ENCODE data around the gene PREX1.

PREX1 gene

GRCh38 chr20:48711696-48712464 lies 115.9 kb downstream of the PREX1 start:
- no peak for DNase-seq

GRCh38 chr20:48711044-48711428 lies 116.8 kb downstream of the PREX1 start:
- no peak for DNase-seq

- DNase-seq = no peak
These were observed 117.3 kb downstream of the PREX1 start for GRCh38 chr20:48710341-48711043.

GRCh38 chr20:48709744-48710143 lies 118.1 kb downstream of the PREX1 start:
- DNase-seq = no peak

DNA sequence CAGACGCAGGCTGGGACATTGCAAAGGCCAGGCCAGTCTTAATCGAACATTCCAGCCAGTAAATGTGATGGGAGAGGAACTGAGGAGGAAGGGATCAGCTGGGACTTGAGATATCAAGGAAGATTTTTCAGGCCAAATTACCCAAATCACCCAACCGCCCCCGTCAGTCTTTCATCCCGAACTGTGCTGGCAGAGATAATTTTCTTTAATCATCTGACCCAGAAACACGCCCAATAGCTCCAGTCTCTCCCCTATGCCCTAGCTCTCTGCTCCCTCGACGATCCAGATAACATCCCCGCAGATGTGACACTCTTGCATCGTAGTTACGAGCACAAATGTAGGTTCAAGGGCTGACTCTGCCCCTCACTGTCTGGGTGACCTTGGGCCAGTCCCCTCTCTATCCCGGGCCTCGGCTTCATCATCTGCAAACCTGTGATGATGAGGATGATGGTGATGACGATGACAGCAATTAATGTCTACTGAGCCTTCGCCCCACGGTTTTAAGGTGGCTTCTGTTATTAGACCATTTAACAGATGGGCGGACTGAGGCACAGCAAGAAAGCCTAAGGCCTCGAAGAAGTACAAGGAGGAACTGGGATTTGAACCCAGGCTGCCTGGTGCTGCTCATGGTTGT lies 118.6 kb downstream of the PREX1 start:
- no peak for DNase-seq

DNA sequence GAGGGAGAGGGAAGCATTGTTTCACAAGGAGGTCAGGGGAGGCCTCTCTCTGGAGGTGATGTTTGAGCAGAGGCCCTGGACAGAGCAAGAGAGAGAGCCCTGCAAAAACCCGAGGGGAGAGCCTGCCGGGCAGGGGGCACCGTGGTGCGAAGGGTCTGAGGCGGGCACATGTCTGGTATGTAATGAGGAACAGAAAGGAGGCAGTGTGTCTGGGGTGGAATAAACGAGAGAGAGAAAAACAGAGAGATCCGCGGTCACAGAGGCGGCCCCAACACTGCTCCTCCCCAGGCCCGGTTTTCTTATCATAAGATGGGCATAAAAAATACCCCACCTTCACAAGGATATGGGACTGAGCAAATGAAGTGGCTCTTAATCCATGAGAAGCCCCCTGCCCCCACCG lies 119.2 kb downstream of the PREX1 start:
- DNase-seq = no peak

DNA sequence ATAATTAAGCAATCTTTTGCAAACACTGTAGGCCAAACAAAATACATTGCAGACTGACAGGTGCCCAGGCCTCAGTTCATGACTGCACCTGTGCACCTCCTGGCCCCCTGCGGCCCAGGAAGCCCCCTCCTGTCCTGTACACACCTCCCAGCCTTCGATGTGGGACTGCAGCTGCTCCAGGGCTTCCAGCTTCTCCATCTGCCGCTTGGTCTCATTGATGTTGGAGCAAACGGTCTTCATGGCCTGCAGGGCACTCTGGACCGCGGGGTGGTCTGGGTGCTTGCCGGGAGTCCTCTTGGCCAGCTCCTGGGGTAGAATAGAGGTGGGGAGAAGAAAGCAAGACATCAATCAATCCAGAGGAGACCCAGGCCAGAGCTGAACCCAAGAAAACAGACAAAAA lies 119.7 kb downstream of the PREX1 start:
- DNase-seq = no peak

DNA sequence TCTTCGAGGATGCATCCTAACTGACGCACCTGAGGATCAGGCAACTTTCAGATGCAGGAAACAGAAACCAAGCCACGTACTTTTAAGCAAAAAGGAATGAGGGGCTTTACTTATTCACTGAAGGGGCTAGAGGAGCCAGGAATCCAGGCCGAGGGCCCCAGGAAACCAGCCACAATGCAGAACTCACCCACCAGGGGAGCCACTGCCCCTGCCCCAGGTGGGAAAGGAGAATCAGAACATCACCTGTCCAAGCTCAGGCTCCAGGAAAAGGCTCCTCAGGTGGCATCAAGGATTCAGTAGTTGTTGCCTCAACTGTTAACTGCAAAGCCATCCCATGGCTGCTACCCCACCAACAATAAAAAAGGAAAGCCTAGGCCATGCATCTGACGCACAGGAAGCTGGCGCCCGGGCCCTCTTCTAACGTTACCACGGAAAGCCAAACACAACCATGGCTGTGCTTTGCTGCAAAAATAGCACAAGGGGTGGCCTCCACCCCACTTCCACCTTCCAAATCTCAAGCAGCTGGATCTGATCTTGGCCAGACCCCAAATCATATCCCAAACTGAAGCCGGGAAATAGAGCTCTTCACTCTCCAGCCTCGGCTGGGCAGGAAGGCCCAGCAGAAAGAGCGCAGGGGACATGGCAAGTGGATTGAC lies 121.0 kb downstream of the PREX1 start:
- peak; percentile 67 for DNase-seq

DNA sequence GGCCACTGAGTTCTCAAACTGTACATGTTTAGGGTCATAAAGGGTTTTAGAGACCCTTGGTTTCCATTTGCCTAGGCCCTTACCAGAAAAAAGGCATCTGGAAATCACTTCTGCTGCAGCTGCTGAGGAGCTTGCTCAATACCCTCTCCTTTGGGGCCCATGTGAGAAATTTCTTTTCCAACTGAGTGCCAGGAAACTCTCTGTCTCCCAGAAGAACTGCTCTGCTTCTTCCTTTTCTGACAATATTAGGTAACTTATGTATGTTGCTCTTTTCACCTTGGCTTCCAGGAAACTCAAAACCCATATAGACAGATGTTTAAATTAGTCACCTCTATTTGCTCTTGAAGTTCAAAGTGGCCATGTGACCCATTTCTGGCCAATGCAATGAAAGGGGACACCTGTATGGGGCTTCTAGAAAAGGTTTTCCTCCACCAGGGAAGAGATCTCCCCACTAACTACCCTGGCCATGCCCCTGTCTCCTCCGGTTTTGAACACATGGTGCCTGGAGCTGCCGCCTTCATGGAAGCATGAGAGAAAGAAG lies 121.6 kb downstream of the PREX1 start:
- no peak for DNase-seq

DNA sequence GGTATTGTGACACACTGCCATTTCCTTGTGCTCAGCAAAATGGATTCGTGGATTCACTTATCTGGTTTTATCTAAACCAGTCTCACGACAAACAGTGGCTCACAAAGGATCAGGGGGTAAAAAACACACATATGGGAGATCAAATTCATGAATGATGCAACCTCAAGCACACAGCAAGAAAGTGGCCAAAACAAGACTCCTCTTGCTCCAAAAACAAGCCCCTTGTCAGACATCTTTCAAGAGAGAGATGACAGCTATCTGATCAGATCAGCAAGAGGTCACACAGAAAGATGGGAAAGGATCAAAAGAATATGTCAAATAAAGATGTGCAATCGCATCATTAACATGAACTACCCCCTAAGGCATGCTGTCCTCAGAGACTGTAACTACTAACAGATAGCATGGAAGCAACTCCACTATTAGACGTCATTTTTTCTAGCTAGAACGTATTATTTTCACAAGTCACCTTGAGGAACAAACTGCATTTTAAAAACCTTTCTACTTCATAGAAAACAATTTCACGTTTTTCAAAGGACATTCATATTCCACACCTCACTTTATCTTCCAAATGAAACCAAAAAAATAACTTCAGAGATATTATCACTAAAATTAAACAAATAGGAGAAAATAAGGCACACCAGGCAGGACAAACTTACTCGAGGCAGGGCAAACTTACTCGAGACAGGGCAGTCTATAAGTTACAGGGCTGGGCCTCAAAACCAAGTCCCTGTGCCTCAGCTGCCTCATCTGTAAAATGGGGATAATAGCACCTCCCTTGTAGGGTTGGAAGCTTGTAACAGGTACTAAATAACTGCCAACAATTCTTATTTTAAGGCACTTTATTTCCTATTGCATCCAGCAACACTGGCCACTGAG lies 122.3 kb downstream of the PREX1 start:
- DNase-seq = no peak

- no peak for DNase-seq
These were observed 123.0 kb downstream of the PREX1 start for GRCh38 chr20:48704761-48705160.

DNA sequence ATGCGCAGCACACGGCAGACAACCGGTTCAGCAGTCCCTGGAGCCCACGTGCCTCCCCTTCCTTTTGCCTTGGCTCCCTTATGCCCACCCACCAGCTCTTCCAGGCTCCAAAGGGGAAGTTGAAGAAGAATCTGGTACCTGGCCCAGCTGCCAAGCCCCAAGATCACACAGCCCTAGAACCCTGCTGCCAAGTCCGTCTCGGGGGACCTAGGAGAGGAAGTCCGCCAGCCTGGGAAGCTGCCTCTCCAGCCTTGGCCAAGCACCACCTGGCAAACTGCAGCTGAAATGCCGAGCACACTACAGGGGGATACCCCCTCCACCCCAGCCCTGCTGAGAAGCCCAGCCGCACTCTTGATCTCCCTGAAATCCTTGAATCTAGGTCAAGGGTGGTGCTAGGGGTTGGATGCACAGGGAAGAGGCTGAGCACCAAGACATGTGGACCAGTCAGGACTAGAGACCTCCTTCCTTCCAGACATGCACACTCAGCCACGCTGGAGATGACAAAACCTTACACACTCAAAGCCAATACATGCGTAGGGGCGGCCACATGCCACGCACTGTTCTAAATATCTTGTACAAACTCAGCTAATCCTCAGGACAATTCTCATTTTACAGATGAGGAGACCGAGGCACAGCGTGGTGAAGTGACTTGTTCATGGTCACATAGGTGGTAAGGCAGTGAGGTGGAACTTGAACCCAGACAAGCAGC lies 124.1 kb downstream of the PREX1 start:
- peak; percentile 62 for DNase-seq

- DNase-seq = no peak
These were observed 124.7 kb downstream of the PREX1 start for GRCh38 chr20:48703107-48703506.

DNA sequence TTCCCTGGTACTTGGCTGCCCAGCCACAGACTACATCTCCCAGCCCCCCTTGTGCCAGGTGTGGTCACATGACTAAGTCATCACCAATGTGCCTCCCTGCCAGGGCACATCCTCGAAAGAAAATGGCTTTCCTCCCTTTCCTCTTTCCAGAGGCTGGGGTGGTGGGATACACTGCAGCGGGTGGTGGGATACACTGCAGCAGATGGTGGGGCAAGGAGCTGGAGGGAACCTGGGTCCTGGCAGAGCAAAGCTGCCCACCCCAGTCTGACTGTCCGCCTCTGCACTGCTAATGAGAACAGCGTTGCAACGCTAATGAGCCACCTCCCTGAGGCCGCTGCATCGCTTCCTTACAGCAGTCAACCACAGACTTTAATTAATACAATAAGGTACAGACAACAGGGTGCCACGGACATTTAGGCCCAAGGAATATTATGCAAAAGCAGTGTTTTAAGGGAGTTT lies 125.3 kb downstream of the PREX1 start:
- DNase-seq = no peak

DNA sequence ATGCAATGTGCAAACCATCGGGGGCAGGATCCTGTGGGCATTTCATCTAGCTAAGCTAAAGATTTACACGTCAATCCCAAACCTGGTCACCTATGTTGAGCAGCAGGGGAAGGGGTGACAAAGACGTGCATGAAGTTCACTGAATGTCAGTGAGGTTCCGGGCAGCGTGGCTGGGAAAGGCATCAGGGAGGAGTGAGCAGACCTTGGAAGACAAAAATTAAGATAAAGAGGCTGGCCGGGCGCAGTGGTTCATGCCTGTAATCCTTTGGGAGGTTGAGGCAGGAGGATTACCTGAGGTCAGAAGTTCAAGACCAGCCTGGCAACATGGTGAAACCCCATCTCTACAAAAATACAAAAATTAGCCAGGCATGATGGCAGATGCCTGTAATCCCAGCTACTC lies 126.1 kb downstream of the PREX1 start:
- DNase-seq = no peak

GRCh38 chr20:48698507-48699267 lies 129.1 kb downstream of the PREX1 start:
- no peak for DNase-seq

DNA sequence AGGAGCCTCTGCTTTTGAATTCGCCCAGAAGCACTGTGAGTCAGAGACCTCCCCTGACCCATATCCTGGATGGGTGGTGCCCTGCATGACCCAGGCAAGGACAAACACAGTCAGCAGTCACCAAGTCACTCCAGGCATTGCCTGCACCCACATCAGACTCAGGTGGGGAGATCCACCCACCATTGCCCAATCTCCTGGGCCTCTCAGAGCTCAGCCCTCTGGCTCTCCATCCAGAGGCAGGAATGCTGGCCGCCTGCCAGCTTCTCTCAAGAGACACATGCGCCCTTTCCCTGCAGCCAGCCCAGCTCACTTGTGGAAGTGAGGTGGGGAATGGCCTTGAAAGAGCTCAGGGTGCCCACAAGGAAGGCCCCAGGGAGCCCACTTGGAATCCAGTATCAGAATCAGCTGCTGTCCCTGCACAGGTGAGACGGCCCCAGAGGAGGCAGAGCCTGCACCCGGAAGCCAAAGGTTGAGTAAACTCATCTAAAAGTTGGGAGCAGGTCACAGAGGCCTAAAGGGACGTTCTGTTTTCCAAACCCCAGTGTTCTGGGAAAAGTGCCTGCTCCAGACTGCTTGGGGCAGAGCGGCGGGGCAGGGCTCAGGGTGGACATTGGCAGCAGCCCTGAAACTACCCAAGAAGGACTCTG lies 129.8 kb downstream of the PREX1 start:
- DNase-seq = peak; percentile 52

DNA sequence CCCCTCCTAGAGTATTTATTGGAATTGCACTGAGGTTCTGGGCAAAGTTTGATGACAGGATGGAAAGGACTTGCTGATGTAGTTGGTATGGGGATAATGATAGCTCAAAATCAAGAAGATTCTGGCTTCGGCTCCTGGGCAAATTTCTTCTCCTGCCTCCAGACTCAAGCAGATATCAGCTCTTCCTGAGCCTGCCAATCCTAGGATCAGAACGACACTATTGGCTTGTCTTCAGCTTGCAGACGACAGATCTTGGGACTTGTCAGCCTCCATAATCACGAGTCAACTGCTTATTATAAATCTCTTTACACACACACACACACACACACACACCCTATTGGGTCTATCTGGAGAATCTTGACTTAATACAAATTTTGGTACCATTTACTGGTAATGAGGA lies 131.1 kb downstream of the PREX1 start:
- DNase-seq = no peak

DNA sequence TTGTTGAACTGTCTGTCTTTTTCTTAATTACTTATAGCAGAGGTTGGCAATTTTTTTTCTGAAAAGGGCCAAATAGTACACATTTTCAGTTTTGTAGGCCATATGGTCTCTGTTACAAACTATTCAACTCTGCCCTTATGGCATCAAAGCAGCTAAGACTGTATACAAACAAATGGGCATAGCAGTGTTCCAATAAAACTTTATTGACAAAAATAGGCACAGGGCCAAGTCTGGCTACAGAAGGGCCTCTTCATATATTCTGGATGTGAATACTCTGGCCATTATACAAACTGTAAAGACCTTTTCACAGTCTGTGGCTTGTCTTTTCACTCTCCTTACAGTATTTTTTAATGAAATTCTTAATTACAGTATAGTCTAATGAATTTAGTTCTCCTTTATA lies 132.1 kb downstream of the PREX1 start:
- DNase-seq = no peak

DNA sequence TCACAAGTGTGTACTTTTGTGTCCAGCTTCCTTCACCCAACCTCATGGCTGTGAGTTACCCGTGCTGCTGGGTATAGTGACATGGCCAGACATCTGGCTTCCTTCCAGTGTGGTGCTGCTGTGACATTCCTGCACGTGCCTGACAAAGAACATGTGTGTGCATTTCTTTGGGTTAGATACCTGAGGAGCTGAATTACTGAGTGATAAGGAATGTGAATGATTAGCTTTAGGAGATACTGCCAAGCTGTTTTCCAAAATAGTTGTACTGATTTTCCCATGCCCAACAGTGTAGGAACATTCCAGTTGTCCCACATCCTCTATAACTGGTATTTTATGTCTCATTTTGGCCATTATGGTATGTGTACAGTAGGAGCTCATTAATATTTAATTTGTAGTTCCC lies 132.5 kb downstream of the PREX1 start:
- DNase-seq = no peak
